Spleen (tissue), 13 donors: ENCODE measurements around the gene PINK1. TPM values are rescaled to one million over a fixed set of nuclear protein-coding genes. Genes with fewer than 3 reads are reported as not detected.
A peak's percentile ranks its signal among the peaks of the same experiment; 100 is the strongest.

Experiments
- DNase-seq: peaks from one replicate; pipeline ENCODE4 v3.0.0-alpha.2; 2020
- H3K27ac ChIP-seq, 8 donors: fragments of 200-600 bp; sonication (generic) in 7 of 8; 1 replicate in 4 of 8; 2 replicates in 4 of 8; pipeline versions ENCODE4 v1.5.0 to v1.8.0; 2016 to 2021; ENCODE audit warnings: inconsistent platforms in 4 of 8, mild to moderate bottlenecking in 4 of 8, moderate library complexity in 1 of 8
- H3K27me3 ChIP-seq, 7 donors: fragments of 200-600 bp; sonication (generic) in 6 of 7; replicated peaks in 1 of 7; 1 replicate in 4 of 7; 2 replicates in 3 of 7; pipeline versions ENCODE4 v1.5.0 to v1.8.0; 2016 to 2021; ENCODE audit warnings: inconsistent platforms in 3 of 7, mild to moderate bottlenecking in 1 of 7
- H3K36me3 ChIP-seq, 6 donors: fragments of 200-600 bp; sonication (generic) in 5 of 6; 1 replicate in 4 of 6; 2 replicates in 2 of 6; pipeline versions ENCODE4 v1.5.0 to v1.8.0; 2016 to 2021; ENCODE audit warnings: inconsistent platforms in 2 of 6
- H3K4me1 ChIP-seq, 6 donors: fragments of 200-600 bp; sonication (generic) in 5 of 6; 1 replicate in 3 of 6; 2 replicates in 3 of 6; pipeline versions ENCODE4 v1.5.0 to v1.8.0; 2016 to 2021; ENCODE audit warnings: inconsistent platforms in 3 of 6
- H3K4me3 ChIP-seq, 8 donors: fragments of 200-600 bp; sonication (generic) in 7 of 8; 1 replicate in 4 of 8; 2 replicates in 4 of 8; pipeline versions ENCODE4 v1.5.0 to v1.8.0; 2016 to 2021; ENCODE audit warnings: inconsistent platforms in 4 of 8, mild to moderate bottlenecking in 4 of 8, moderate library complexity in 2 of 8
- H3K9me3 ChIP-seq, 8 donors: fragments of 200-600 bp; sonication (generic) in 7 of 8; 1 replicate in 4 of 8; 2 replicates in 4 of 8; pipeline versions ENCODE4 v1.5.0 to v1.8.0; 2016 to 2021; ENCODE audit warnings: inconsistent platforms in 4 of 8
- POLR2A ChIP-seq, 3 donors: fragments of 450-650 bp; IDR thresholded peaks; one replicate each; pipeline ENCODE4 v1.5.1; 2017; ENCODE audit warnings: antibody characterized with exemption in 3 of 3, mild to moderate bottlenecking in 1 of 3
- POLR2AphosphoS5 ChIP-seq, 3 donors: sonication (generic); formaldehyde crosslinking; IDR thresholded peaks; one replicate each; pipeline ENCODE4 v1.5.1; 2017; ENCODE audit warnings: antibody characterized with exemption in 3 of 3
- WGBS, 5 donors: extraction: QIAGEN DNeasy Blood & Tissue Kit in 3 of 5; methylation state at CpG; one replicate each; pipeline versions ENCODE4 v1.1.5 to v1.1.7; 2013 to 2018; 5-methylcytosine and 5-hydroxymethylcytosine counted together
- intact Hi-C: fragments of 100-400 bp; cut with DNase I; formaldehyde crosslinking; loops from one replicate; pipeline ENCODE4 v1.15.0; 2023; ENCODE audit warnings: low total_unique reads
- long read RNA-seq, 2 donors: transcript quantifications; one replicate each; lab custom pipeline, GENCODE V29; 2026
- polyA plus RNA-seq, 3 donors: library from polyadenylated mRNA; stranded (reverse); fragments of 200-250 nt; gene quantifications; one replicate each; pipeline ENCODE4 v1.2.1, GENCODE V29; 2013
- total RNA-seq, 7 donors: library from RNA; depleted of rRNA in 3 of 7; stranded (reverse); fragments of >200 nt in 3 of 7; fragmentation: NEBNext Ultra II Directional in 4 of 7; extraction: Animal tissue kit (Norgen Biotek cat#: 25700) in 4 of 7; gene quantifications; one replicate each; pipeline versions ENCODE4 v1.1.0 to v1.2.1, GENCODE V29; 2016 to 2021
- TF ChIP-seq, protein P1 (sequence below), 11 experiments: fragments of 200-600 bp in 7 of 11; fragments of 450-650 bp in 4 of 11; sonication (generic) in 4 of 11; IDR thresholded peaks in 8 of 11; conservative IDR thresholded peaks in 3 of 11; 1 replicate in 7 of 11; 2 replicates in 4 of 11; pipeline versions ENCODE4 v1.4.0 to v1.8.0; 2016 to 2021; ENCODE audit warnings: antibody characterized with exemption in 11 of 11, inconsistent platforms in 4 of 11, mild to moderate bottlenecking in 1 of 11
- donor health status: healthy with polysubstance abuse.
- donor health status: DM: no; HTN: no; CAD: no; lungs with moderate emphysema.
- donor health status: DM: no; HTN: no; CAD: no.
- donor health status: Bipolar disorder and iron deficiency.
- donor health status: healthy.
- donor health status: DM: no; HTN: no; CAD: no.
- donor health status: DM: yes; HTN: yes; CAD: no.

PINK1 gene
- total RNA-seq = 10 to 100 TPM; 34.3 to 73.4 (median 52.9) TPM
- 10 to 100 TPM; 20.3 to 42.8 (median 23.3) TPM for polyA plus RNA-seq
- long read RNA-seq, donor 1, transcript PINK1-201 (8 exons, 2,660 nt) = major isoform, 17 of 203 reads
- long read RNA-seq, donor 1, partial matches to known transcripts = 185 of 203 reads
- long read RNA-seq, donor 1, other reads (novel, unspliced or antisense) = 0 of 203 reads
- long read RNA-seq, donor 2, transcript PINK1-201 (8 exons, 2,660 nt) = major isoform, 10 of 17 reads
- long read RNA-seq, donor 2, partial matches to known transcripts = 6 of 17 reads
- long read RNA-seq, donor 2, other reads (novel, unspliced or antisense) = 0 of 17 reads

DNA sequence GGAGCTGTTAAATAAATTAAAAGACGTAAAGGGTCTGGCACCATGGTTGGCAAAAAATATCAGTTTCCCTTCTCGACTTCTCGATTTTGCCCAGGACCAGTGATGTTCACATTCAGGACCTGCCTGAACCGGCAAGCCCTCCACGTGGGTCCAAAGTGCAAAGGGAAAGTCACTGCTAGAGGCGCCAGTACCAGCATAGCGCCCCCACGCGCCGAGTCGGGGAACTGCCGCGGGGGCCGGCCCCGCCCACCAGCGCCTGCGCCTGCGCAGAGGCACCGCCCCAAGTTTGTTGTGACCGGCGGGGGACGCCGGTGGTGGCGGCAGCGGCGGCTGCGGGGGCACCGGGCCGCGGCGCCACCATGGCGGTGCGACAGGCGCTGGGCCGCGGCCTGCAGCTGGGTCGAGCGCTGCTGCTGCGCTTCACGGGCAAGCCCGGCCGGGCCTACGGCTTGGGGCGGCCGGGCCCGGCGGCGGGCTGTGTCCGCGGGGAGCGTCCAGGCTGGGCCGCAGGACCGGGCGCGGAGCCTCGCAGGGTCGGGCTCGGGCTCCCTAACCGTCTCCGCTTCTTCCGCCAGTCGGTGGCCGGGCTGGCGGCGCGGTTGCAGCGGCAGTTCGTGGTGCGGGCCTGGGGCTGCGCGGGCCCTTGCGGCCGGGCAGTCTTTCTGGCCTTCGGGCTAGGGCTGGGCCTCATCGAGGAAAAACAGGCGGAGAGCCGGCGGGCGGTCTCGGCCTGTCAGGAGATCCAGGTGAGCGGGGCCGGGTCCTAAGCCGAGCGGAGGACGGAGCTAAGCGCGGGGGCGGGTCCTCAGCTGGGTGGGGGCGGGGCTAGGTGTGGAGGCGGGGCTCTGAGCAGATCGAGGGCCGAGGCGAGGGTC is at the start of gene PINK1:
Gene PINK1, plus strand, starts transcription at position 269 of the 875 bp plus-strand sequence. Its CDS starts 91 bp downstream, at position 360.
- H3K27me3 ChIP-seq = no peaks in the 10 kb centered on the region
- H3K36me3 ChIP-seq = peaks cover 0 to 24% (median 12%) of the 10 kb centered on the region in 6 donors
- TF ChIP-seq POLR2AphosphoS5 (IDR thresholded peaks at IDR 0.05) = peak; percentile 89 to 91 (median 90)
- TF ChIP-seq, protein P1, sequence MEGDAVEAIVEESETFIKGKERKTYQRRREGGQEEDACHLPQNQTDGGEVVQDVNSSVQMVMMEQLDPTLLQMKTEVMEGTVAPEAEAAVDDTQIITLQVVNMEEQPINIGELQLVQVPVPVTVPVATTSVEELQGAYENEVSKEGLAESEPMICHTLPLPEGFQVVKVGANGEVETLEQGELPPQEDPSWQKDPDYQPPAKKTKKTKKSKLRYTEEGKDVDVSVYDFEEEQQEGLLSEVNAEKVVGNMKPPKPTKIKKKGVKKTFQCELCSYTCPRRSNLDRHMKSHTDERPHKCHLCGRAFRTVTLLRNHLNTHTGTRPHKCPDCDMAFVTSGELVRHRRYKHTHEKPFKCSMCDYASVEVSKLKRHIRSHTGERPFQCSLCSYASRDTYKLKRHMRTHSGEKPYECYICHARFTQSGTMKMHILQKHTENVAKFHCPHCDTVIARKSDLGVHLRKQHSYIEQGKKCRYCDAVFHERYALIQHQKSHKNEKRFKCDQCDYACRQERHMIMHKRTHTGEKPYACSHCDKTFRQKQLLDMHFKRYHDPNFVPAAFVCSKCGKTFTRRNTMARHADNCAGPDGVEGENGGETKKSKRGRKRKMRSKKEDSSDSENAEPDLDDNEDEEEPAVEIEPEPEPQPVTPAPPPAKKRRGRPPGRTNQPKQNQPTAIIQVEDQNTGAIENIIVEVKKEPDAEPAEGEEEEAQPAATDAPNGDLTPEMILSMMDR (IDR thresholded peaks at IDR 0.05 in 8 of 11, conservative IDR thresholded peaks at IDR 0.05 in 3 of 11) = peak; percentile 89 to 100 (median 99)
- peak in 2 of 3 donors; percentile 53 to 66 for TF ChIP-seq POLR2A (IDR thresholded peaks at IDR 0.05)
- peaks cover 8 to 41% (median 18%) of the 10 kb centered on the region in 6 donors for H3K4me1 ChIP-seq
- 1 to 4% (median 1%) methylated on average over 42 to 93 of the region's 93 CpGs for WGBS, 5 donors
- peaks cover 0 to 11% (median 0%) of the 10 kb centered on the region in 8 donors for H3K9me3 ChIP-seq
- H3K4me3 ChIP-seq = peak within 1 kb of the TSS; percentile 79 to 99 (median 96)
- intact Hi-C loops = no loop called here
- peak within 1 kb of the TSS; percentile 90 to 99 (median 96) for H3K27ac ChIP-seq
- peak; percentile 96 for DNase-seq

DNA sequence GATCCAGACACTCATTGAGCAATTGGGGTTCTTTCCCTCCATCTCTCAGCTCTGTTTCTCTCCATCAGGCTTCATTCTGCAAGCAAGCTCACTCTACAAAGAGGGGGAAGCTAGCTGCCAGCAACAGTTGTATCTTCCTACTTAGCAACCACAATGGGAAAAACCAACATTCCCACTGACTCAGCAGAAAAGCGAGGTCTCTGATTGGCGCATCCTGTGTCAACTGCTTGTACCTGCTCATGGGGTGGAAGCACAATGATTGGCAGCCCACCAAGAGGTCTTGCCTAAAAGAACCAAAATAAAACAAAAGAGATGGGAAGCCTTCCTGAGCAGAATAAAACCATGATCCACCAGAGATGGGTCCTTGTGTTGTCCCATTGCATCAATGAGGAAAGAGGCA is 48.4 kb upstream of the PINK1 start:
- no peaks in the 10 kb centered on the region for H3K36me3 ChIP-seq
- no peak overlapping the region for H3K27ac ChIP-seq
- peaks cover 0 to 38% (median 11%) of the 10 kb centered on the region in 7 donors for H3K27me3 ChIP-seq
- DNase-seq = no peak
- intact Hi-C loops = no loop called here
- H3K9me3 ChIP-seq = no peaks in the 10 kb centered on the region
- 18 to 37% (median 26%) methylated on average over 2 of the region's 2 CpGs for WGBS, 5 donors
- no peak overlapping the region for H3K4me3 ChIP-seq
- peaks cover 0 to 21% (median 10%) of the 10 kb centered on the region in 6 donors for H3K4me1 ChIP-seq
- TF ChIP-seq POLR2A (IDR thresholded peaks at IDR 0.05) (no peak), POLR2AphosphoS5 (IDR thresholded peaks at IDR 0.05) (no peak)
- TF ChIP-seq, protein P1 (IDR thresholded peaks at IDR 0.05 in 8 of 11, conservative IDR thresholded peaks at IDR 0.05 in 3 of 11) = no peak

DNA sequence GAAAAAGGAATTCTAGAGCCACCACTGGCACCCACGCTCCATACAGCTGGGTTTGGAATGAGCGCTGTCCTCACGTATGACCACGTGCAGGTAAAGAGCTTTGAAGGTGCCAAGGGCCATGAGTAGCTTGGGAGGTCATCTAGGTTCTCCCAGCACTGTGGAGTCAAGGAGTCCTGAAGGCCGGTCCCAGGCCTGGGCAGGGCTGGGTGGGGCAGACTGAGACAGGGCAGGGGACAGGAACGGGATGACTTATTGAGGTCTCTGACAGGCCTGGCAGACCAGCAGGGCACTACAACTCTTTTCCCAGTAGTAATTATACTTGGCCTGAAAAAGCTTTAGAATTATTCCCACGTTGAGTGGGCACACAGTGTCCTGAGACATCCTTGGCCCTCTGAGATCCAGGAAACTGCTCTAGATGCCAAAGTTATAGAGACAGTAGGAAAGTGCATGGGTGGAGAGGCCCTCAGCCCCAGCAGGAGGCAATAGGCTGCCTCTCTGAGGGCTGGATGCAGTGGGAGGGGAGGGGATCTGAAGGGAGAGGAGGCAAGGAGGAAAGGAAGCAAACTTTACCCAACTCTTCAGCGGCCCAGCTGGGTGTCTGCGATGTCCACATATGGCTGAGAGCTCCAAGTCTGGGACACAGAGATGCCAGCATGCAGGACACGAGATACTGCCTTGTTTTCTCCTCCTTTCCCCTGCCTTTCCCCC is 46.2 kb upstream of the PINK1 start:
- WGBS, 5 donors = 66 to 81% (median 74%) methylated on average over 8 to 10 of the region's 10 CpGs
- intact Hi-C loops = no loop called here
- H3K9me3 ChIP-seq = no peaks in the 10 kb centered on the region
- no peaks in the 10 kb centered on the region for H3K36me3 ChIP-seq
- no peak overlapping the region for H3K4me3 ChIP-seq
- no peak for DNase-seq
- no peak overlapping the region for H3K27ac ChIP-seq
- peaks cover 0 to 37% (median 15%) of the 10 kb centered on the region in 6 donors for H3K4me1 ChIP-seq
- H3K27me3 ChIP-seq = peaks cover 0 to 58% (median 11%) of the 10 kb centered on the region in 7 donors
- TF ChIP-seq POLR2A (IDR thresholded peaks at IDR 0.05) (no peak), POLR2AphosphoS5 (IDR thresholded peaks at IDR 0.05) (no peak)
- TF ChIP-seq, protein P1 (IDR thresholded peaks at IDR 0.05 in 8 of 11, conservative IDR thresholded peaks at IDR 0.05 in 3 of 11) = no peak
